Measurements from ENCODE around the gene ASIC1. TPM values are rescaled to one million over a fixed set of nuclear protein-coding genes. Genes with fewer than 3 reads are reported as not detected.

The ASIC1 gene
- total RNA-seq, 2 experiments from 2014 or later, result 31.3 to 33.3 TPM

GRCh38 chr12:50103351-50103750 lies 46.0 kb downstream of the ASIC1 start:
- H3K27me3 Mint-ChIP-seq, result no peaks in the 10 kb centered on the region
- no peak overlapping the region for H3K27ac Mint-ChIP-seq
- no peak overlapping the region for H3K4me3 Mint-ChIP-seq
- H3K36me3 Mint-ChIP-seq, result peaks cover 9% of the 10 kb centered on the region
- H3K4me1 Mint-ChIP-seq, result peaks cover 1% of the 10 kb centered on the region
- H3K9me3 Mint-ChIP-seq, result no peaks in the 10 kb centered on the region
- ATAC-seq (ENCODE audit: low read depth) (no peak), DNase-seq (no peak)
- POLR2A ChIA-PET, result interaction anchor here (0.5 to 2.9 kb wide), 2 partner anchors 9 to 72 kb away, joined by 6 to 12 read pairs; partner anchors contain the start of gene COX14

DNA sequence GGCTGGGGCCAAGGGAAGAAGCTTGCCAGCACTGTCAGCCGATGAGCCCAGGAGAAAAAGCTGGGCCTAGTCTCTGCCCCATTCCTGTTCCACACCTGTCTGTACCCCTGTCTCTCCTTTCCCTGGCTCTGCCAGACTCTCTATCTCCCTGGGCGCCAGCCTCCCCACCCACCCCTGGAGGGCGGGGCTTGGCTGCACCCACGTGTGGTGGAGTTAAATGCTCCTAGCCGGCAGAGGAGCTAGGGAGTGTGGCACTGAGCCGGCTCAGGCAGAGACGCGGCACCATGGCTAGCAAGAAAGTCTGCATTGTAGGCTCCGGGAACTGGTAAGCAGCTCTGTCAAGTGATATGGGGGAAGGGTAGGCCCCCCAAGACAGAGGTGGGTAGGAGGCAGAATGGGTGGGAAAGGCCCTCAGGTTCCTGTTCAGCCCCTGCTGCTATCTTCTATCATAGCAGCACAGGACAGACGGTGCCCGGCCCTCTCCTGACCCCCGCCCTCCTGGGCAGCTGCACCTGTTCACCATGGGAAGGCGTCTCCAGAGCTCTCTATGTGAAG lies 46.4 kb downstream of the ASIC1 start, which contains the start of gene GPD1:
Gene GPD1, plus strand, starts transcription at position 242 of the 555 bp plus-strand sequence. Its CDS starts 43 bp downstream, at position 285.
- peaks cover 9% of the 10 kb centered on the region for H3K36me3 Mint-ChIP-seq
- POLR2A ChIA-PET, result interaction anchor here (2.9 kb wide), 1 partner anchor 8 kb away, joined by 12 read pairs; the partner anchor contains the start of gene COX14
- H3K27me3 Mint-ChIP-seq, result no peaks in the 10 kb centered on the region
- H3K4me3 Mint-ChIP-seq, result no peak within 1 kb of the TSS
- DNase-seq (no peak), ATAC-seq (ENCODE audit: low read depth) (peak; percentile 51)
- peaks cover 2% of the 10 kb centered on the region for H3K4me1 Mint-ChIP-seq
- no peaks in the 10 kb centered on the region for H3K9me3 Mint-ChIP-seq
- H3K27ac Mint-ChIP-seq, result no peak within 1 kb of the TSS

GRCh38 chr12:50104417-50105366 lies 47.3 kb downstream of the ASIC1 start:
- H3K4me1 Mint-ChIP-seq, result peaks cover 2% of the 10 kb centered on the region
- H3K9me3 Mint-ChIP-seq, result no peaks in the 10 kb centered on the region
- ATAC-seq (ENCODE audit: low read depth), result no peak
- H3K4me3 Mint-ChIP-seq, result no peak overlapping the region
- DNase-seq, result no peak
- POLR2A ChIA-PET, result interaction anchor here (0.9 to 2.9 kb wide), 2 partner anchors 7 to 63 kb away, joined by 3 to 12 read pairs; partner anchors contain the start of gene COX14
- no peak overlapping the region for H3K27ac Mint-ChIP-seq
- no peaks in the 10 kb centered on the region for H3K27me3 Mint-ChIP-seq
- H3K36me3 Mint-ChIP-seq, result peaks cover 5% of the 10 kb centered on the region

- H3K36me3 Mint-ChIP-seq, result no peaks in the 10 kb centered on the region
- peaks cover 7% of the 10 kb centered on the region for H3K4me1 Mint-ChIP-seq
- ATAC-seq (ENCODE audit: low read depth) (no peak), DNase-seq (no peak)
- no peak overlapping the region for H3K27ac Mint-ChIP-seq
- H3K4me3 Mint-ChIP-seq, result no peak overlapping the region
- POLR2A ChIA-PET, result interaction anchor here (0.9 kb wide), 1 partner anchor 62 kb away, joined by 3 read pairs; no protein-coding TSS in a partner anchor
- no peaks in the 10 kb centered on the region for H3K9me3 Mint-ChIP-seq
- no peaks in the 10 kb centered on the region for H3K27me3 Mint-ChIP-seq
Observed at GRCh38 chr12:50105913-50106450, 48.6 kb downstream of the ASIC1 start.

GRCh38 chr12:50106907-50107306 lies 49.5 kb downstream of the ASIC1 start:
- Mint-ChIP-seq H3K27ac (no peak overlapping the region), H3K36me3 (no peaks in the 10 kb centered on the region), H3K4me1 (peaks cover 9% of the 10 kb centered on the region), H3K9me3 (no peaks in the 10 kb centered on the region), H3K27me3 (no peaks in the 10 kb centered on the region), H3K4me3 (no peak overlapping the region)
- ATAC-seq (ENCODE audit: low read depth), result no peak
- POLR2A ChIA-PET, result interaction anchor here (0.6 kb wide), 1 partner anchor 90 kb away, joined by 3 read pairs; no protein-coding TSS in a partner anchor
- no peak for DNase-seq

DNA sequence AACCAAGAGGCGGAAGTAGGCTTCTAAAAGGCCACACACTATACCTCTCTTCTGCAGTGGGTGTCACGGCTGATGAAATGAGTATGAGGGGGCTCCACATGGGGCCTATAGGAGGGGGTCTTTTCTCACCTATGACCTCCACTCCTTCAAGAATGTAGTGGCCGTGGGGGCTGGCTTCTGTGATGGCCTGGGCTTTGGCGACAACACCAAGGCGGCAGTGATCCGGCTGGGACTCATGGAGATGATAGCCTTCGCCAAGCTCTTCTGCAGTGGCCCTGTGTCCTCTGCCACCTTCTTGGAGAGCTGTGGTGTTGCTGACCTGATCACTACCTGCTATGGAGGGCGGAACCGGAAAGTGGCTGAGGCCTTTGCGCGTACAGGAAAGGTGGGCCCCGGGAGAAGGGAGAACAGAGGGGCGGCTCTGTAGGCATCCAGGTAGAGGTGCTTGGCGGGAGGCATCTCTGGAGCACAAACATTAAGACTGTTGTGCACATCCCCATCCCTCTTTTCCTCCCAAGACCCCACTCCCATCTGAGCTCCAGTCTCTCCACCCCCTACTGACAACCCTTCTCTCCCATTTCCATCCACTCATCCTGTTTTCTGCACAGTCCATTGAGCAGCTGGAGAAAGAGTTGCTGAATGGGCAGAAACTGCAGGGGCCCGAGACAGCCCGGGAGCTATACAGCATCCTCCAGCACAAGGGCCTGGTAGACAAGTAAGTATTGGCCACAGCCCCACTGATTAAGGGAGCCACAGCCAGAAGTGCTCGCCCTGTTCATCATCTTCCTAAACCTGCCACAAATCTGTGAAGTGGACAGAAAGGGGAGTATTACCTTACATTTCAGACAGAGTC lies 50.2 kb downstream of the ASIC1 start:
- Mint-ChIP-seq H3K27me3 (no peaks in the 10 kb centered on the region), H3K27ac (no peak overlapping the region), H3K9me3 (no peaks in the 10 kb centered on the region), H3K4me1 (peaks cover 11% of the 10 kb centered on the region), H3K36me3 (peaks cover 3% of the 10 kb centered on the region), H3K4me3 (no peak overlapping the region)
- no peak for ATAC-seq (ENCODE audit: low read depth)
- DNase-seq, result no peak
- POLR2A ChIA-PET, result interaction anchor here (1.2 kb wide), 1 partner anchor 23 kb away, joined by 5 read pairs; the partner anchor contains the start of gene SMARCD1

DNA sequence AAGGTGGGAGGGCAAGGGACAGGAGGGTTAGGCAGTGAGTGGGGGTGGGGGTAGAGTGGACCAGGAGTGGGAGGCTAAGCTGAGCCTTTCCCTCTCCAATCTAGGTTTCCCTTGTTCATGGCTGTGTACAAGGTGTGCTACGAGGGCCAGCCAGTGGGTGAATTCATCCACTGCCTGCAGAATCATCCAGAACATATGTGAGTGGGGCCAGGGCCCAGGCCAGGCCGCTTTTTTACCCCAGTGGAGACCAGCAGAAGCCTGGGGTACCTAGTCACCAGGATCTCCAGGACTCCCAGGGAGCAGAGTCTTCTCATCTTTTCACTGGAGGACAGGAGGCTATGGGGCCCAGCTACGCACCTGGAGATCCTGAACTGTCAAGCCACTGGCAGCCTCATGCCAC lies 51.9 kb downstream of the ASIC1 start:
- DNase-seq (no peak), ATAC-seq (ENCODE audit: low read depth) (no peak)
- Mint-ChIP-seq H3K36me3 (peaks cover 4% of the 10 kb centered on the region), H3K4me1 (peaks cover 15% of the 10 kb centered on the region), H3K9me3 (no peaks in the 10 kb centered on the region), H3K27me3 (no peaks in the 10 kb centered on the region), H3K27ac (no peak overlapping the region), H3K4me3 (no peak overlapping the region)
- POLR2A ChIA-PET, result interaction anchor here (1.8 to 4.6 kb wide), 2 partner anchors 10 to 57 kb away, joined by 5 to 42 read pairs; partner anchors contain the start of gene CERS5

DNA sequence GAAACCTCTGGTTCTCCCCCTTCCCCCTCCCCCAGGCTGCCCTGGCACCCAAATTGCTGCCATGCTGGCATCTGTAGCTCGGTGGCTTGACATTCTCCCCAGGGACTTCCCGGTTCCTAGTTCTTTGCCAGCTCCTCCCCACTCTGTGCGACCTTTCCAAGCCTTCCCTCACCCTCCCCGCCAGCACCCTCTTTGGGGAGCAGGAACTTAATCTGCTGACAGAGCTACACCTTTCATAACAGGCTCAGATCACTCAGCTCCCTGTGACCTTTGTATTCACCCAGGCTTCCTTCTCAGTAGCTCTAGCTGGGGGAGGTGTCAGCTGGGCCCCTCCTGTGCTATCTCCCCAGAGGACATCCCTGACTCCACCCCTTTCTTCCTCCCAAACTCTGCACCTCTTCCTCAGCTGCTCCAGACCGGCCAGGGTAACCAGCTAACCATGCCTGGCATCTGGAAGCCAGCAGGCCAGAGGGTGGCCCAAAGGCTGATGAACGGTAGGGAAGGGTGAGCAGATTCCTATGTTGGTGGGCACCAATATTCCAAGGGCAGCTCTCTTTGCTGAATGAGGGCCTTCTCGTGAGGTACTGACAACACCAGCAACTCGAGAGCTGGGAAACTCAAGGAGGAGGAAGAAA lies 52.8 kb downstream of the ASIC1 start:
- Mint-ChIP-seq H3K4me3 (peak overlapping the region; percentile 52), H3K27ac (peak overlapping the region; percentile 70), H3K9me3 (no peaks in the 10 kb centered on the region), H3K4me1 (peaks cover 17% of the 10 kb centered on the region), H3K36me3 (peaks cover 7% of the 10 kb centered on the region), H3K27me3 (no peaks in the 10 kb centered on the region)
- POLR2A ChIA-PET, result interaction anchor here (0.5 to 4.6 kb wide), 7 partner anchors 11 to 916 kb away, joined by 3 to 42 read pairs (median 5); partner anchors contain the start of genes ASIC1, CERS5, SLC11A2 and SMARCD1
- ATAC-seq (ENCODE audit: low read depth), result no peak
- DNase-seq, result no peak

GRCh38 chr12:50110762-50111351 lies 53.5 kb downstream of the ASIC1 start:
- Mint-ChIP-seq H3K27ac (peak overlapping the region; percentile 100), H3K4me3 (peak overlapping the region; percentile 100), H3K9me3 (no peaks in the 10 kb centered on the region), H3K4me1 (peaks cover 19% of the 10 kb centered on the region), H3K36me3 (peaks cover 12% of the 10 kb centered on the region), H3K27me3 (no peaks in the 10 kb centered on the region)
- POLR2A ChIA-PET, result interaction anchor here (0.6 to 4.6 kb wide), 15 partner anchors 8 to 916 kb away, joined by 3 to 42 read pairs (median 5); partner anchors contain the start of genes CERS5, GPD1, LIMA1 and RACGAP1
- no peak for ATAC-seq (ENCODE audit: low read depth)
- peak; percentile 43 for DNase-seq

DNA sequence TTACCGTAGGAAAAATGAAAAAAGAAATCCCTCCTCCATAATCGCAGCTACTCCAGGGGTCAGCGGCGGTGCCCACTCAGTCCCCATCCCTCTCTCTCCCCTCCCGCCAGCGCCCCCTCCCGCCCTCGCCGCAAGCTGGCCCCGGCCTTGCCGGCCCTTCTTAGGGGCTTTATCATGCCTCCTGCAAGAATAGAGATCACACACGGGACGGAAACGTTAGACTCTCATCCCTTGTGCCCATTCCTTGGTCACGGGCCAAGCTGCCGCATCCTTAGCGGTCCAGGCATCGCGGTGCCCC lies 53.9 kb downstream of the ASIC1 start:
- H3K4me1 Mint-ChIP-seq, result peaks cover 21% of the 10 kb centered on the region
- no peaks in the 10 kb centered on the region for H3K9me3 Mint-ChIP-seq
- peaks cover 13% of the 10 kb centered on the region for H3K36me3 Mint-ChIP-seq
- ATAC-seq (ENCODE audit: low read depth) (no peak), DNase-seq (no peak)
- POLR2A ChIA-PET, result interaction anchor here (1.3 to 4.6 kb wide), 18 partner anchors 9 to 915 kb away, joined by 3 to 42 read pairs (median 6); partner anchors contain the start of genes CERS5, GPD1, LIMA1 and RACGAP1
- no peaks in the 10 kb centered on the region for H3K27me3 Mint-ChIP-seq
- peak overlapping the region; percentile 100 for H3K27ac Mint-ChIP-seq
- H3K4me3 Mint-ChIP-seq, result peak overlapping the region; percentile 100

DNA sequence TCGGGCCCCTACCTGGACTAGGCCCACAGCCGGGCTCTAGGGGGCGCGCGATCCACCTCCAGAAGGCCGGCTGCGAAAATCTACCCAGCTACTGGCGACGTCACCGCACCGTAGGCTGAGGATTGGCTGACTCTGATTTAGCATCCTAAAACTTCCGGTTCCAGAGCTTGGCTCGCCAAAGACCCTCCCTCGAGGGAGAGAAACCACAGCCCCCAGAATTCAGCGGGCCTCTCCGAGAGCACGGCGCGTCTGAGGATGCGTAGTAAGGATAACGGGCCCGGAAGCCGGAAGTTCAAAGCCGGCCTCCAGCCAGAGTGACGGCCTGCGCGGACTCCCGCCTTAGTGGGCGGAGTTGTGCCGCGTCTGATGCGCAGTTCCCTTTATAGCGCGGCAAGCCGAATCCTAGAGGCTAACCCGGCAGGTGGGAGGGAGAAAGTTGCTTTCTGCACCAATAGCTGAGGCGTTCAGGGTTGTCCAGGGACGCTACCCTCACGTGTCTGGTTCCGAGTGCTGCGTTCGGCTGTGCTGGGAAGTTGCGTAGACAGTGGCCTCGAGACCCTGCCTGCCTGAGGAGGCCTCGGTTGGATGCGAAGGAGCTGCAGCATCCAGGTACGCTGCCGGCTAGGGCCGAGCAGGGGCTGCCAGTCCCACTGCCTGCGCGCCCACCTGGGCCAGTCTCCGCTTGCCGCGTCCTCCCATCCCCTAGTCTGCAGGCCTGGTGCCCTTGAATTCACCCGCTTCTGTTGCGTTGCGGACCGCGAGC lies 54.5 kb downstream of the ASIC1 start, which contains the start of gene COX14:
Gene COX14, plus strand, starts transcription at position 544 of the 763 bp plus-strand sequence. CDS start 7,808 bp downstream, outside the sequence.
- Mint-ChIP-seq H3K36me3 (peaks cover 13% of the 10 kb centered on the region), H3K27ac (peak within 1 kb of the TSS; percentile 100), H3K4me3 (peak within 1 kb of the TSS; percentile 100), H3K9me3 (no peaks in the 10 kb centered on the region), H3K4me1 (peaks cover 24% of the 10 kb centered on the region), H3K27me3 (no peaks in the 10 kb centered on the region)
- ATAC-seq (ENCODE audit: low read depth) (peak; percentile 89), DNase-seq (peak; percentile 99)
- POLR2A ChIA-PET, result interaction anchor here (0.7 to 4.6 kb wide), 20 partner anchors 9 to 1155 kb away, joined by 3 to 42 read pairs (median 5); partner anchors contain the start of genes CERS5, GPD1, LIMA1 and RACGAP1

Measured in activated naive CD8-positive, alpha-beta T cell treated with anti-CD3 and anti-CD28 coated beads, Interleukin-2, amount 10 ng/mL, durations not matched to agents 7 days and 5 days (primary cell).